Measurements from ENCODE around the gene HMBS. TPM values are rescaled to one million over a fixed set of nuclear protein-coding genes. Genes with fewer than 3 reads are reported as not detected.

Gene HMBS
- total RNA-seq, 1 donor from 2014 or later: 3.4 TPM

GRCh38 chr11:119077839-119078238, 6.8 kb upstream of the HMBS start:
- no peak for DNase-seq

DNA sequence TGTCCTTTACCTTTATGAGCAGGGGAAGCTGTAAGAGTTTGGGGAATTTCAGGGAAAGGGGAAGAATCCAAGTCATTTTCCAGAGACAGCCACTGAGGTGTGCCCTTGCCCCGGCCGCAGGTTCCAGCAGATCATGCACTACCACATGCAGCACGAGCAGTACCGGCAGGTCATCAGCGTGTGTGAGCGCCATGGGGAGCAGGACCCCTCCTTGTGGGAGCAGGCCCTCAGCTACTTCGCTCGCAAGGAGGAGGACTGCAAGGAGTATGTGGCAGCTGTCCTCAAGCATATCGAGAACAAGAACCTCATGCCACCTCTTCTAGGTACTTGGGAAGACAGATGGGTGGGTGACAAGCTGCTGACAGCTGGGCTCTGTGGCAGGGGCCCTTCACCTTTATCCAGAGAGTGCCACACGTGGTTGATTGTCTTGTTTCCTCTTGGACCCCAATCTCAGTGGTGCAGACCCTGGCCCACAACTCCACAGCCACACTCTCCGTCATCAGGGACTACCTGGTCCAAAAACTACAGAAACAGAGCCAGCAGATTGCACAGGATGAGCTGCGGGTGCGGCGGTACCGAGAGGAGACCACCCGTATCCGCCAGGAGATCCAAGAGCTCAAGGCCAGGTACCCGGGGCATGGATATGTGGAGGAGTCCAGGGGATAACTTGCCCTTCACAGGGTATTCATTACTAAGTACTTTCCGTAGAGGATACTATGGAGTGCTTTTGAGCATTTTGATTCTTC, 5.8 kb upstream of the HMBS start:
- DNase-seq: no peak

DNA sequence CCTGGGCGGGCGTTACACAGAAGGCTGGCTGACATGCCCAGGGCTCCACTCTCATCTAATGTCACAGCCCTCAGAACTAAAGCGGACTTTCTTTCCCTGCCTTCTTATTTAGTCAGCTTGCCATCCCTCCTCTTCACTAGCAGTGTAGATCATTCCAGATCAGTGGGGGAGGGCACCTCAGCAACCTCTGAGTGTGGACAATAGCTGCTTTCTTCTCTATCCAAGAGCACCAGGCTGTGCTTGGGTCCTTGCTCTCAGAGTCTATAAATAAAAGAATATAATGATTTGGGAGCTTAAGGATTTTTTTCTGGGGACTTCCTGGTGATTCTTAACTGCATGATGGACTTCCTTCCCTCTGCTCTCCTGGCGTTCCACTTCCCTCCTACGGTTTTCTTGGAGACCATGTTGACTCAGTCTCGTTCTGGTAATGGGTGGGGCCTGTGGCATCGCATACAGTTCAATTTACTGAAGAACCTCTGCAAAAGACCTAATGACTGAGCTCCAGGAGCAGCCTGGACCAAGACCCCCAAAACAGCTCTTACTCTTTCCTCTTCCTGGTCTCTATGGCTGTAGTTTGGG, 2.9 kb upstream of the HMBS start:
- DNase-seq: no peak

DNA sequence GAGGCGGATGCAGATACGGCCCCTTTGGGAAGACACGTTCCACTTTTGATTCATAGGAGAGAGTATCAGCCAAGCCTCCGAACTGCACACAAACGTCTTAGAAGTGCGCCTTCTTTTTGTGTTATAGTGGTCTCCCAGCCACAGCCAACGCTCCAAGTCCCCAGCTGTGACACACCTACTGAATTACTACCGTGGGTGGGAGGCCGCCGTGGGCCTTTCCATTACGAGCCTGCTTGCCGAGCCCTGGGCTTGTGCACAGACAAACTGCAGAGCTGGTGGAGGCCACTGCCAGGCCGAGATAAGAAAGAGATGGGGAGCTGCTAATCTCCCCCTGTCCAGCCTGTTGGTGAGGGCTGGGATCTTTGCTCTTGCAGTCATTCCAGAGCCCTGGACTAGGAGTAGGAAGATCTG, 761 bp downstream of the HMBS start:
- DNase-seq: no peak

- DNase-seq: no peak
Observed at GRCh38 chr11:119087123-119087522, 2.4 kb downstream of the HMBS start.

DNA sequence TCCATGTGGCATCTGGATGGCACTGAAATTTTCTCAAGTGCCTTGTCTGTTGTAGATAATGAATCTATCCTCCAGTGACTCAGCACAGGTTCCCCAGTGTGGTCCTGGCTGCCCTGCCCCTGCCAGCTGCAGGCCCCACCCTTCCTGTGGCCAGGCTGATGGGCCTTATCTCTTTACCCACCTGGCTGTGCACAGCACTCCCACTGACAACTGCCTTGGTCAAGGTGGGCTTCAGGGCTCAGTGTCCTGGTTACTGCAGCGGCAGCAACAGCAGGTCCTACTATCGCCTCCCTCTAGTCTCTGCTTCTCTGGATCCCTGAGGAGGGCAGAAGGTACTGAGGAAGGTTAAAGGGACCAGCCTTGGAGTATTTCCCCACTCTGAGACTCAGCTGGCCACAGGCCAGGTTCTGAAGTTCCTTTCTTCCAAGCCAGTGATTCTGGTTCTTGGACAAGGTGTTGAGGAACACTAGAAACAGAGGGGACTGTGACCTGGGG, 3.1 kb downstream of the HMBS start:
- DNase-seq: no peak

DNA sequence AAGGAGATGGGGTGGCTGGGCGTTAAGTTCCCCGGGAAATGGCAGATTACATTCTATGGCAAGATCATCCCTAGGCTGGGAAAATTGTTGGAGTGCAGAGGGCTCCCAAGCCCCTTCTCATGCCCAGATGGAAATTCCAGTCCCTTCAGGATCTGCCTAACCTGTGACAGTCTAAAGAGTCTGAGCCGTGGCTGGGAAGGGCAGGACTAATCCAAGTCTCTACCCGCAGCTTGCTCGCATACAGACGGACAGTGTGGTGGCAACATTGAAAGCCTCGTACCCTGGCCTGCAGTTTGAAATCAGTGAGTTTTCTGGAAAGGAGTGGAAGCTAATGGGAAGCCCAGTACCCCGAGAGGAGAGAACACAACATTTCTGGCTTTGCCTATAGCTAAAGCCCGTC, 3.7 kb downstream of the HMBS start:
- DNase-seq: no peak

DNA sequence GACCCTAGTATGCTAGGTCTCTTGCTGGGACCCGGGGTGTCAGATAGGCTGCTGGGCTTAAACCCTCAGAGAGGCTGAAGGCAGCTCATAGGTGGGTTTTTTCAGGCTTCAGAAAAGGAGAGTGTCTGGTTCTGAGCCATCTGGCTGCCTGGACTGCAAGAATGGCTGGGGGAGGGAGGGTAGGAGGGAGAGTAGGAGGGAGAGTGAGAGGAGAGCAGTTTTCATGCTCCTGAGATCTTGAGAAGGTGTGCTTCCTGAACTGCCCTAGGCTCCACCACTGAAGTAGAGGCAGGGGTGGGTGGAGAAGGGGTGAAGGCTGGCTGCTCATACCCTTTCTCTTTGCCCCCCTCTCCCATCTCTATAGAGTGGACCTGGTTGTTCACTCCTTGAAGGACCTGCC, 4.6 kb downstream of the HMBS start:
- DNase-seq: no peak

DNA sequence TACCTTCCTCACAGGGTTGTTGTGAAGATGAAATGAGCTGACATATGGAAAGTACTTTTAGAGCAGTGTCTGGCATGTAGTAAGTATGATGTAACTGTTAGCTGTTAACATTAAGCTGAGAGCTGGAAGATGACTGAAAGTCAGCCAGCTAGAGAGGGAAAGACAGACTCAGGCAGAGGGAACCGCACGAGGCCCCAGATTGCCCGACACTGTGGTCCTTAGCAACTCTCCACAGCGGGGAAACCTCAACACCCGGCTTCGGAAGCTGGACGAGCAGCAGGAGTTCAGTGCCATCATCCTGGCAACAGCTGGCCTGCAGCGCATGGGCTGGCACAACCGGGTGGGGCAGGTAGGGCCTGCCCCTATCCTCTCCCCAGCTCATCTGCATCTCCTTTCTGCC, 6.5 kb downstream of the HMBS start:
- no peak for DNase-seq

DNA sequence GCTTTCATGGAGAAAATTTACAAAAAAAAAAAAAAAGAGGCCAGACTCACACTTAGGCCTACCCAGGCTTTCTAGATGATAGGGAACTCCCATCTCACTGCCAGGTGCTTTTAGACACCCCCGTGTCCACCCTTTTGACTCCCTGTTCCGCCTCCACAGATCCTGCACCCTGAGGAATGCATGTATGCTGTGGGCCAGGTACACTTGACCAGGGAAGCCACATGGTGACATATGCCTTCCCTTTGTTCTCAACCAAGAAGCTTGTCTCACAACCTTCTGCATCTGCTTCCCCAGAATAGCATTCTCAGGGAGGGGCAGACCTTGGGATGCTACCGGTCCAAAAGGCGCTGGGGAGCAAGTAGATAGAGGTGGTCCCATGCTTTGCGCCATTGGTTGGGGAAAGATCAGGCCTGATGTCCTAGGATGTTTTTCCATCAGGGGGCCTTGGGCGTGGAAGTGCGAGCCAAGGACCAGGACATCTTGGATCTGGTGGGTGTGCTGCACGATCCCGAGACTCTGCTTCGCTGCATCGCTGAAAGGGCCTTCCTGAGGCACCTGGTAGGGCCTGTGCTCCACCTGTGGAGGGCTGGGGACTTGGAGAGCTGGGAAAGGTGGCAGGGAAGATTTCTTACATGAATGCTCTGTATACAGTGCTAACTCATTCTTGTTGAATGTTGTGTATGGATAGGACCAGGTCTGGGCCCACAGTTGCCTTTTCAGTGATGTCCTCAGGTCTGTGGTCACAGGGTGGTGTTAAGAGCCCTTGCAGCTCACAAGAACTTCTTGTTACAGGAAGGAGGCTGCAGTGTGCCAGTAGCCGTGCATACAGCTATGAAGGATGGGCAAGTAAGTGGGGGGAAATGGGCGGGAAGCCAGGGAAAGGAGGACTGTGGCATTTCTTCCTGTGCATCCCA, 7.5 kb downstream of the HMBS start:
- no peak for DNase-seq

DNA sequence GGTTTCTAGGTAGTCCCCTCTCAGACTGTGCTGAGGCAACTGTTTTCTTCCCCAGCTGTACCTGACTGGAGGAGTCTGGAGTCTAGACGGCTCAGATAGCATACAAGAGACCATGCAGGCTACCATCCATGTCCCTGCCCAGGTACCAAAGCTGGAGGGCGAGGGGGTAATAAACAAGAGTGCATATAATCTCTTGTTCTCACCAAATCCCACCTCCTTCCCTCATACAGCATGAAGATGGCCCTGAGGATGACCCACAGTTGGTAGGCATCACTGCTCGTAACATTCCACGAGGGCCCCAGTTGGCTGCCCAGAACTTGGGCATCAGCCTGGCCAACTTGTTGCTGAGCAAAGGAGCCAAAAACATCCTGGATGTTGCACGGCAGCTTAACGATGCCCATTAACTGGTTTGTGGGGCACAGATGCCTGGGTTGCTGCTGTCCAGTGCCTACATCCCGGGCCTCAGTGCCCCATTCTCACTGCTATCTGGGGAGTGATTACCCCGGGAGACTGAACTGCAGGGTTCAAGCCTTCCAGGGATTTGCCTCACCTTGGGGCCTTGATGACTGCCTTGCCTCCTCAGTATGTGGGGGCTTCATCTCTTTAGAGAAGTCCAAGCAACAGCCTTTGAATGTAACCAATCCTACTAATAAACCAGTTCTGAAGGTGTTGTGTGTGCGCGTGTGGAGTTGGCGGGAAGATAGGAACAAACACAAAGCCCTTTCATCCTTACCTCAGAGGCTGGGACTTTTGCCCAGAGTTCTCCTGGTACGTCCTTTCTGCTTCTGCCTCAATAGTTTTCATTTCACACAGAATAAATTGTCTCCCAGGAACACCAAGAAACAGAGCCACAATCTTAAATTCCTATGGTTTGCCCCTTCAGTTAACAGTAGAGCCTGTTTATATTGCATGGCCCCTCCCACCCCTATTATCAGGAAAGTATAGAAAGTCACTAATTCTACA, 8.5 kb downstream of the HMBS start:
- DNase-seq: peak; percentile 23

DNA sequence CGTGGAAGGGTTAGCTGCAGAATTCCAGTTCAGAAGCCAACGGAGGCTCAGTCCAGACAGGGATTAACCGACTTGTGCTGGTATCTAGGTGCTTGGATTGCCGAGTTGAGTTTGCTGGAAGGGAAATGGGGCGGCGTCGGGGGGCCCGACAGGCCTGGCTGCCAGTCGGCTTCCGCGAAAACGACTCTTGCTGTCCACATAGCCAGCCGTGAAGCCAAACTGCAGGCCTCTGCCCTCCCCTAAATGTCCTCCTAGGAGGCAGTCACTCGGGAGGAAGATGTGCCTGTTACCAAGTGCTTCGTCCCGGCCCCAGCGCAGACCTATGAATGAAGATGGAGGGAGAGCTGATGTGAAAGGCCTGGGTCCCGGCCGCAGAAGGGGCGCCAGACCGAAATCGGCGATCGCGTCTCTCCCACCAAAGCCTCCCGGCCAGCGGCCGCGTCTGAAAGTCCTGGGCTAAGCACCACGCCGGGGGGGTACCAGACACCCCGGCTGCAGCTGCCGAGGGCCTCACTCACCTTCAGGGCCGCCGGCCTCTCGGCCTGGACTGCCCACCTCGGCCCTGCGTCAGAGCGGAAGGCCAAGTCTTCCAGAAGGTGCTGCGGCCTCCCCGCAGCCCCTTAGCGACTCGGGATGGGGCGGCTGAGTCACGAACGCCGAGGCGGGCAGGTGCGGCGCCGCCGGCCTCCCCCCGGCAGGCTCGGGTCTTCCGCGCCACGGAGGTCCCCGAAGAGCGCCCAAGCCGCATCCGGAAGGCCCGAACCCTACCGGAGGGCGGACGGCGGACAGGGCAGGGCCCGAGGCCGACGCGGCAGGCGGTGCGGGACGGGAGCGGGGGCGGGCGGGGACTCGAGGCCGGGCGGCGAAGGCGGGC, 9.5 kb downstream of the HMBS start:
- peak; percentile 64 for DNase-seq

DNA sequence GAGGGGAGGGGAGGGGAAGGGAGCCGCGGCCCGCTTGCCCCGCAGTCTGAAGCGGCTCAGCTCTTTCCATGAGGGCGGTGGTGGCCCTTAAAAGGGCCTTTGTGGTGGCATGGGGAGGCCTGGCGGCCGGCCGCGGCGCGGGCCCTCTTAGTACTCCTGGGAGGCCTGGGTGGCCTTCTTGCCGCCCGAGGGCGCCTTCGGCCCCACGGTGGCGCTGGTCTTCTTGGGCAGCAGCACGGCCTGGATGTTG, 10.1 kb downstream of the HMBS start:
- DNase-seq: peak; percentile 92

DNA sequence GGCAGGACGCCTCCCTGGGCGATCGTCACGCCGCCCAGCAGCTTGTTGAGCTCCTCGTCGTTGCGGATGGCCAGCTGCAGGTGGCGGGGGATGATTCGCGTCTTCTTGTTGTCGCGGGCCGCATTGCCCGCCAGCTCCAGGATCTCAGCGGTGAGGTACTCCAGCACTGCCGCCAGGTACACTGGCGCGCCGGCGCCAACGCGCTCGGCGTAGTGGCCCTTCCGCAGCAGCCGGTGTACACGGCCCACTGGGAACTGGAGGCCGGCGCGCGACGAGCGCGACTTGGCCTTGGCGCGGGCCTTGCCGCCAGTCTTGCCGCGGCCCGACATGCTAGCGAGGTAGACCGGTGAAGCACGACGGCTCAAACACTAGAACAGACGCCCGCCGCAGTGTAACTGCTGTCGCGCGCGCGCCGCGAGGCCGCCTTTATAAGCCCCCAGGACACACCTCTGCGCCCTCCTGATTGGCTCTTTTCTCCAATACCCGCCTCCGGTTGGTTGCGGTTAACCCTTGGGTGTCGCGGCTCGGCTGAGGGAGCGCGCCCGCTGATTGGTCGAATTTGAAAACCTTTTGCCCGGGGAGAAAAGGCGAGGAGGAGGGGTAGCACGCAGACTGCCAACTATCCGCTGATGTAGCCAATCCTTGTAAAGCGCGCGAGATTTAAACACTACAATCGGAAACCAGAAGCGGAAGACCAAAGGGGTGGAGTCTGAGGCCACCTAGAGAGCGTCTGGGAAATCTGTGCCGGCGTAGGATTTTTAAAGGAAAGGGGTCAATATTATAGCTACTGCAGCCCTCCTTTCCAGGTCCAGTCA, 10.6 kb downstream of the HMBS start:
- DNase-seq: peak; percentile 100

DNA sequence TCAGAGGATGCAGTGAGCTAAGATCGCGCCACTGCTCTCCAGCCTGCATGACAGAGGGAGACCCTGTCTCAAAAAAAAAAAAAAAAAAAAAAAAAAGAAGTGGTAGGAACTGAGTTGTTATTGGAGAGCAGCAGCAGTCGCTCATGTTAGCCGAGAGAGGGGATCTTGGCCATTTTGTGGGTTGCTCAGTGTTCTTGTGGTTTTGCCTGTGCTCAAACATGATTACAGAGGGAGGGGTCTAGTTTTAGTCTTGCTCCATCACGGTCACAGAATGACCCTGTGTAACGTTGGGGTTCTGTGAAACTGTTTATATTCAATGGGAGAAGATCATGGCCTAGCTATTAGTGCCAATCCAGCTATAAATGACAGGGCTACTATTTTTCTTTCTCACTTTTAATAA, 15.0 kb downstream of the HMBS start:
- DNase-seq: no peak

DNA sequence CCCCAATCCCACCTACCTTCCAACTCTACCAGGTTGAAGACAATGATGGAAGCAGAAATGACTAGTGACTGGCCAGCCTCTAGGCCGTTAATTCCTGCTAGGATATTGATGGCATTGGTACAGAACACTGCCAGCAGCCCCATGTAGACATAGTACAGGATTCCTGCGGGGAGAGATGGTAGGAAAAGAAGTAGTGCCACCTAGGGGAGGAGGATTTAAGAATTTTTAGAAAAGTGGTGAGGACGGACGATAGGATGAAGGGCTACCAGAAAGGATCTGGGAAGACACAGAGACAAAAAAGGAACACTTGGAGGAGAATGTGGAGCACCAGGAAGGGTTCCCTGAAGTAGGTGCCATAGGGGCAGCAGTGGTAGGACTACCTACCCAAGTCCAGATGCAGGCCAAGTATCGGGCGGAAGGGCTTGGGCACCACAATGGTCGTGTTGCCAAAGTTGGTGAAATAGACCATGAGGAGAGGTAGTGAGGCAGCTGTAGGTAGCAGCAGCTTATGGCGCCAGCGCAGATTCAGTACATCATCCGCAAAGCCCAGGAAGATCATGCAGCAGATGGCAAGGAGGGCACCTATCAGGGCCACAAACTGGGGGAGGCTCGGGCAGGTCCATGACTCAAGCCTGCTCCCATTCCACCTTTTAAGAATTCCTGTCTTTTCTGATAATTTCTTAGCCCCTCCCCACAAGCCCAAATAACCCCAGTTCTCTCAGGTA, 15.7 kb downstream of the HMBS start:
- peak; percentile 67 for DNase-seq

DNA sequence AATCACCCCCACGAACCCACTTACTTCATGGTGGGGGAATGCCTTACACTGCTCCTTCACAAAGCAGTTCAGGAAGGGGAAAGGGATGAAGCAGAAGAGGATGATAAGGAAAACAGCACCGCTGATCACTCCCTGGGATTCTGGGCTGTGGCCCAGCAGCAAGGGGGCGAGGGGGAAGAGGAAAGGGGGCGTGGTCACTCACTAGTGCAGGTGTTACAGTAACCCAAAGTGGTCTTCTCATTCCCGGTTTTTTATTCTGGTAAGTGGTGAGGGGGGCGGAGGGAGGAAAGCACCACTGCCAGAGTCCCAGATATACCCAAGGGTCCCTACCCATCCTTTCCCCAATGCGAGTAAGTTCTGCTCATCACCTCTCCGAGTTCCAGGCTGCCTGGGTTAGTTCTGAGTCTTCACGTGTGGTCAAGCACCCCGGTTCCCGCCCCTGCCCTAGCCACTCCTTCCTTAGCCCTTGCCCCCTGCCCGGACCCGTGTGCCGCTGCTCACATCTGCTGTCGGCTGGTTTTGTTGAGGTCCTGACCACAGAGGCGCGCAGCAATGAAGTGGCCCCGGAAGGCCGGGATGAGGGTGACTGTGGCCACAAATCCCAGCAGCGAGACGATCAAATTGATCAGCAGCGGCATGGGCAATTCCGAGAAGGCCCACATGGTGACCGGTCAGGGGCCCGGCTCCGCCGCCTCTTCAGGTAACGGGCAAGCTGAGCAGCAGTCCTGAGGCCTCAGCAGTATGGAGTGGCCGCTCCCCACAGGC, 16.5 kb downstream of the HMBS start:
- DNase-seq: no peak

GRCh38 chr11:119101759-119102423, 17.2 kb downstream of the HMBS start, which contains the start of gene DPAGT1:
Gene DPAGT1 (minus strand): TSS chr11:119101853. CDS start chr11:119101655, 198 bp downstream.
- DNase-seq: peak; percentile 98
